ENCODE measurements around the gene ING3. TPM values are rescaled to one million over a fixed set of nuclear protein-coding genes. Genes with fewer than 3 reads are reported as not detected.

ING3 gene
- total RNA-seq, 2 donors from 2014 or later = 12.2 to 13.8 TPM

GRCh38 chr7:121016966-121017365 lies 66.4 kb downstream of the ING3 start:
- intact Hi-C loops (cut with DNase I) = no loop called here
- ATAC-seq (peak; percentile 42 to 61), DNase-seq (no peak)

GRCh38 chr7:121017586-121017985 lies 67.0 kb downstream of the ING3 start:
- ATAC-seq = peak in 1 of 2 donors; percentile 22
- intact Hi-C loops (cut with DNase I) = no loop called here
- DNase-seq = no peak

- ATAC-seq (peak; percentile 71 to 75), DNase-seq (no peak)
- intact Hi-C loops (cut with DNase I) = no loop called here
These were observed 68.4 kb downstream of the ING3 start for GRCh38 chr7:121019018-121019417.

GRCh38 chr7:121020249-121020988 lies 69.8 kb downstream of the ING3 start:
- intact Hi-C loops (cut with DNase I) = no loop called here
- no peak for DNase-seq
- peak in 1 of 2 donors; percentile 27 for ATAC-seq

- ATAC-seq (no peak), DNase-seq (no peak)
- intact Hi-C loops (cut with DNase I) = no loop called here
These were observed 70.7 kb downstream of the ING3 start for GRCh38 chr7:121020989-121021969.

- intact Hi-C loops (cut with DNase I) = no loop called here
- DNase-seq (no peak), ATAC-seq (peak in 1 of 2 donors; percentile 31)
These were observed 72.6 kb downstream of the ING3 start for GRCh38 chr7:121023194-121023593.

- peak in 1 of 2 donors; percentile 38 for ATAC-seq
- DNase-seq = no peak
- intact Hi-C loops (cut with DNase I) = no loop called here
These were observed 73.3 kb downstream of the ING3 start for GRCh38 chr7:121023683-121024511.

GRCh38 chr7:121024611-121025010 lies 74.0 kb downstream of the ING3 start:
- intact Hi-C loops (cut with DNase I) = no loop called here
- DNase-seq (no peak), ATAC-seq (no peak)

- no peak for DNase-seq
- intact Hi-C loops (cut with DNase I) = no loop called here
- ATAC-seq = no peak
These were observed 75.6 kb downstream of the ING3 start for GRCh38 chr7:121026159-121026558.

GRCh38 chr7:121026577-121027111 lies 76.1 kb downstream of the ING3 start:
- ATAC-seq (no peak), DNase-seq (no peak)
- intact Hi-C loops (cut with DNase I) = no loop called here

Other genes starting within 250 kb of the ING3 start
- gene TSPAN12, start 92.6 kb upstream of the ING3 start, total RNA-seq = 10 to 100 TPM; 46.9 to 50.5 TPM
- gene CPED1, start 37.9 kb downstream of the ING3 start, total RNA-seq = 10 to 100 TPM; 19.2 to 27.0 TPM